Activated CD4-positive, alpha-beta T cell treated with anti-CD3 and anti-CD28 coated beads, Interleukin-2, amount 10 ng/mL, durations not matched to agents 7 days and 5 days (primary cell): ENCODE measurements around the gene ULK1. TPM values are rescaled to one million over a fixed set of nuclear protein-coding genes. Genes with fewer than 3 reads are reported as not detected.

ENCODE experiments used
- CTCF ChIA-PET: fragments of 350-600 bp; sonication (Branson Sonifier 250); formaldehyde crosslinking; loops from one replicate; lab custom pipeline; 2021; ENCODE audit warnings: antibody characterized with exemption; lab: Charles Lee
- POLR2A ChIA-PET: fragments of 350-600 bp; sonication (Branson Sonifier 250); formaldehyde crosslinking; loops from one replicate; lab custom pipeline; 2021; ENCODE audit warnings: antibody characterized with exemption; lab: Charles Lee
- DNase-seq: peaks from one replicate; pipeline ENCODE4 v3.0.0-alpha.2; 2020
- H3K27ac Mint-ChIP-seq: one replicate; pipeline ENCODE4 v1.8.0; 2021; ENCODE audit warnings: mild to moderate bottlenecking, moderate library complexity, mixed read lengths
- H3K27me3 Mint-ChIP-seq: one replicate; pipeline ENCODE4 v1.8.0; 2021; ENCODE audit warnings: mixed read lengths
- H3K36me3 Mint-ChIP-seq: one replicate; pipeline ENCODE4 v1.8.0; 2021; ENCODE audit warnings: low read depth, mixed read lengths
- H3K4me1 Mint-ChIP-seq: one replicate; pipeline ENCODE4 v1.8.0; 2021; ENCODE audit warnings: mixed read lengths
- H3K4me3 Mint-ChIP-seq: one replicate; pipeline ENCODE4 v1.8.0; 2021; ENCODE audit warnings: mild to moderate bottlenecking, moderate library complexity, mixed read lengths
- H3K9me3 Mint-ChIP-seq: one replicate; pipeline ENCODE4 v1.8.0; 2021; ENCODE audit warnings: mixed read lengths
- total RNA-seq, 2 experiments: library from RNA; stranded (reverse); gene quantifications; one replicate each; pipeline ENCODE4 v1.2.3, GENCODE V29; 2021

Gene ULK1
- total RNA-seq, 2 experiments from 2014 or later, result 28.1 to 36.1 TPM

- ChIA-PET CTCF (interaction anchor here (0.7 kb wide), 1 partner anchor 33 kb away, joined by 3 read pairs; no protein-coding TSS in a partner anchor), POLR2A (no interaction called here)
- Mint-ChIP-seq H3K4me3 (peak within 1 kb of the TSS; percentile 97), H3K36me3 (peaks cover 24% of the 10 kb centered on the region), H3K27ac (peak within 1 kb of the TSS; percentile 95), H3K9me3 (no peaks in the 10 kb centered on the region), H3K27me3 (no peaks in the 10 kb centered on the region), H3K4me1 (peaks cover 33% of the 10 kb centered on the region)
- DNase-seq, result peak; percentile 95
Observed at GRCh38 chr12:131928711-131929580, 34.5 kb downstream of the ULK1 start, which contains the start of gene PUS1. TSS of gene PUS1 (plus strand) at chr12:131929276. CDS start at chr12:131929723, 447 bp downstream.

DNA sequence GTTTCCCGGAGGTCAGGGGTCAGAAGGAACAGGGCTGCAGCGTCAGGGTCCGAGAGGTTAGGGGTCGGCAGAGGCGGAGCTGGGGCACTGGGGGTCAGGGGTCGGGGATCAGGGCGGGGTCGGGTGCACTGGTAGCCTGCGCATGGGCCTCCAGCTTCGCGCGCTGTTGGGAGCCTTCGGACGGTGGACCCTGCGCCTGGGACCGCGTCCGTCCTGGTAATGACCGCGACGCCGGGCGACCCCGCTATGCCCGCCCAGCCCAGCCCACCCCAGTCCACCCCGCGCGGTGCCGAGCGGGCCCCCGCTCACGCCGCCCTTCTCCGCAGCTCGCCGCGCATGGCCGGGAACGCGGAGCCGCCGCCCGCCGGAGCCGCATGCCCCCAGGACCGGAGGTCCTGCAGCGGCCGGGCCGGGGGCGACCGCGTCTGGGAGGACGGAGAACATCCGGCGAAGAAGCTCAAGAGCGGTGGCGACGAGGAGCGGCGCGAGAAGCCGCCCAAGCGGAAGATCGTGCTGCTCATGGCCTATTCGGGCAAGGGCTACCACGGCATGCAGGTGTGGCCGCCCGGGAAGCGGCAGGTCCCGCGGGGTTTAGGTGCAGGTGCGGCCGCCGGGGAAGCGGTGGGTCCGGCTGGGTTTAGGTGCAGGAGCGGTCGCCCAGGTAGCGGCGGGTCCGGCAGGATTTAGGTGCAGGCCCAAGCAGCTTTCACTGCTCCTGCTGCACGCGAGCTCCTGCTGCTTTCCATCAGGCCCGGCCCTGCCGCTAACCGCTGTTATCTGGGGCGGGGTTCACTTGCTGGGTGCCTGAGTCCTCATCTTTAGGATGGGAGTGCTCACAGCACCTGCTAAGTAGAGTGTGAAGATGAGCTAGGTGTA lies 35.4 kb downstream of the ULK1 start:
- Mint-ChIP-seq H3K27ac (peak overlapping the region; percentile 94), H3K9me3 (no peaks in the 10 kb centered on the region), H3K4me3 (peak overlapping the region; percentile 97), H3K27me3 (no peaks in the 10 kb centered on the region), H3K36me3 (peaks cover 27% of the 10 kb centered on the region), H3K4me1 (peaks cover 27% of the 10 kb centered on the region)
- DNase-seq, result peak; percentile 54
- ChIA-PET POLR2A (no interaction called here), CTCF (interaction anchor here (0.6 to 0.9 kb wide), 3 partner anchors 9 to 156 kb away, joined by 3 to 5 read pairs (median 3); no protein-coding TSS in a partner anchor)

DNA sequence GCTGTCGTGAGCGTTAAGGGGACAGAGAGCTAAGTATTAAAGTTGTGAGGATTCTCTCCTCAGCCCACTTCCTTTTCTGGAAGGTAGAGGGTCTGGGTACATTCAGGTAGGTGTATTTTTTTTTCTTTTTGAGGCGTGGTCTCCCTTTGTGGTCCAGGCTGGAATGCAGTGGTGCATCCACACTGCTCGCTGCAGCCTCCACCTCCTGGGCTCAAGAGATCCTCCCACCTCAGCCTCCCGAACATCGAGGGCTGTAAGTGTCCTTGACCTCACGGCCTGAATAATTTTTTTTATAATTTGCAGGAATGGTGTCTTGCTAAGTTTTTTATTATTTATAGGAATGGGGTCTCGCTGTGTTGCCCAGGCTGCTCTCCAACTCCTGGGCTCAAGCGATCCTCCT lies 36.1 kb downstream of the ULK1 start:
- H3K4me3 Mint-ChIP-seq, result peak overlapping the region; percentile 78
- H3K4me1 Mint-ChIP-seq, result peaks cover 24% of the 10 kb centered on the region
- POLR2A ChIA-PET, result no interaction called here
- DNase-seq, result no peak
- CTCF ChIA-PET, result interaction anchor here (0.6 to 0.9 kb wide), 3 partner anchors 10 to 157 kb away, joined by 3 to 5 read pairs (median 3); no protein-coding TSS in a partner anchor
- no peaks in the 10 kb centered on the region for H3K27me3 Mint-ChIP-seq
- no peaks in the 10 kb centered on the region for H3K9me3 Mint-ChIP-seq
- H3K27ac Mint-ChIP-seq, result peak overlapping the region; percentile 81
- H3K36me3 Mint-ChIP-seq, result peaks cover 29% of the 10 kb centered on the region

GRCh38 chr12:131933387-131933786 lies 39.0 kb downstream of the ULK1 start:
- Mint-ChIP-seq H3K36me3 (peaks cover 36% of the 10 kb centered on the region), H3K4me1 (peaks cover 17% of the 10 kb centered on the region), H3K9me3 (no peaks in the 10 kb centered on the region), H3K4me3 (no peak overlapping the region), H3K27me3 (no peaks in the 10 kb centered on the region), H3K27ac (no peak overlapping the region)
- CTCF ChIA-PET, result no interaction called here
- POLR2A ChIA-PET, result no interaction called here
- DNase-seq, result no peak

- ChIA-PET POLR2A (no interaction called here), CTCF (interaction anchor here (2.1 kb wide), 1 partner anchor 11 kb away, joined by 5 read pairs; no protein-coding TSS in a partner anchor)
- H3K27me3 Mint-ChIP-seq, result no peaks in the 10 kb centered on the region
- H3K27ac Mint-ChIP-seq, result no peak overlapping the region
- no peak overlapping the region for H3K4me3 Mint-ChIP-seq
- H3K4me1 Mint-ChIP-seq, result peaks cover 15% of the 10 kb centered on the region
- H3K9me3 Mint-ChIP-seq, result no peaks in the 10 kb centered on the region
- no peak for DNase-seq
- peaks cover 40% of the 10 kb centered on the region for H3K36me3 Mint-ChIP-seq
Observed at GRCh38 chr12:131934535-131934934, 40.1 kb downstream of the ULK1 start.

DNA sequence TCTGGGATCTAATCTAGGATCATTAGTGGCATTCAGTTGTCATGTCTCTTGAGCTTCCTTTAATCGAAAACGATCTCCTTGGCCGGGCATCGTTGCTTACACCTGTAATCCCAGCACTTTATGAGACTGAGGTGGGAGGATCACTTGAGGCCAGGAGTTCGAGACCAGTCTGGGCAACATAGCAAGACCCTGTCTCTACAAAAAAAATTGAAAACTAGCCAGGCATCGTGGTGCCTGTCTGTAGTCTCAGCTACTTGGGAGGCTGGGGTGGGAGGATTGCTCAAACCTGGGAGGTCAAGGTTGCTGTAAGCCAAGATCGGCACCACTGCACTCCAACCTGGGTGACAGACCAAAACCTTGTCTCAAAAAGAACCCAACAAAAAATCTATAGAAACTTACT lies 43.7 kb downstream of the ULK1 start:
- POLR2A ChIA-PET, result no interaction called here

GRCh38 chr12:131939007-131939406 lies 44.6 kb downstream of the ULK1 start:
- ChIA-PET CTCF (no interaction called here), POLR2A (no interaction called here)
- Mint-ChIP-seq H3K27ac (no peak overlapping the region), H3K4me3 (no peak overlapping the region), H3K36me3 (peaks cover 38% of the 10 kb centered on the region), H3K9me3 (no peaks in the 10 kb centered on the region), H3K27me3 (no peaks in the 10 kb centered on the region), H3K4me1 (no peaks in the 10 kb centered on the region)
- DNase-seq, result no peak

More for the DNA sequence above, 43.7 kb downstream of the ULK1 start:
- Mint-ChIP-seq H3K9me3 (no peaks in the 10 kb centered on the region), H3K4me3 (no peak overlapping the region), H3K27me3 (no peaks in the 10 kb centered on the region), H3K4me1 (no peaks in the 10 kb centered on the region), H3K36me3 (peaks cover 38% of the 10 kb centered on the region), H3K27ac (peak overlapping the region; percentile 6)
- no peak for DNase-seq
- CTCF ChIA-PET, result no interaction called here

GRCh38 chr12:131940141-131940547 lies 45.7 kb downstream of the ULK1 start:
- Mint-ChIP-seq H3K27me3 (no peaks in the 10 kb centered on the region), H3K4me3 (no peak overlapping the region), H3K27ac (no peak overlapping the region), H3K9me3 (no peaks in the 10 kb centered on the region), H3K36me3 (peaks cover 35% of the 10 kb centered on the region), H3K4me1 (peaks cover 2% of the 10 kb centered on the region)
- POLR2A ChIA-PET, result no interaction called here
- CTCF ChIA-PET, result no interaction called here
- no peak for DNase-seq

DNA sequence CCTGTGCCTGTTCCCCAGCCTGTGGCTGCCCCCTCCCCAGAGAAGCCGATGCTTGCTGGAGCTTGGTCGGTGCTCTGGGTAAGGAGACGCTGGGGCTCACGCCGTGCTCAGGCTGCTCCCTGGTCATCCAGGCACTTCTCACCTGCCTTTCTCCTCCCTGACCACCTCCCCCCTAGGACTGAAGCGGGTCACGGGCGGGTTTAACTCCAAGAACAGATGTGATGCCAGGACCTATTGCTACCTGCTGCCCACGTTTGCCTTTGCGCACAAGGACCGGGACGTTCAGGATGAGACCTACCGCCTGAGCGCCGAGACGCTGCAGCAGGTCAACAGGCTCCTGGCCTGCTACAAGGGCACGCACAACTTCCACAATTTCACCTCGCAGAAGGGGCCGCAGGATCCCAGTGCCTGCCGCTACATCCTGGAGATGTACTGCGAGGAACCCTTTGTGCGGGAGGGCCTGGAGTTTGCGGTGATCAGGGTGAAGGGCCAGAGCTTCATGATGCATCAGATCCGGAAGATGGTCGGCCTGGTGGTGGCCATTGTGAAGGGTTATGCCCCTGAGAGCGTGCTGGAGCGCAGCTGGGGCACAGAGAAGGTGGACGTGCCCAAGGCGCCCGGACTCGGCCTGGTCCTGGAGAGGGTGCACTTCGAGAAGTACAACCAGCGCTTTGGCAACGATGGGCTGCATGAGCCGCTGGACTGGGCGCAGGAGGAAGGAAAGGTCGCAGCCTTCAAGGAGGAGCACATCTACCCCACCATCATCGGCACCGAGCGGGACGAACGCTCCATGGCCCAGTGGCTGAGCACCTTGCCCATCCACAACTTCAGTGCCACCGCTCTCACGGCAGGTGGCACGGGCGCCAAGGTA lies 46.9 kb downstream of the ULK1 start:
- no peak for DNase-seq
- Mint-ChIP-seq H3K4me1 (peaks cover 2% of the 10 kb centered on the region), H3K27ac (no peak overlapping the region), H3K4me3 (no peak overlapping the region), H3K36me3 (peaks cover 37% of the 10 kb centered on the region), H3K27me3 (no peaks in the 10 kb centered on the region), H3K9me3 (no peaks in the 10 kb centered on the region)
- ChIA-PET POLR2A (no interaction called here), CTCF (no interaction called here)

DNA sequence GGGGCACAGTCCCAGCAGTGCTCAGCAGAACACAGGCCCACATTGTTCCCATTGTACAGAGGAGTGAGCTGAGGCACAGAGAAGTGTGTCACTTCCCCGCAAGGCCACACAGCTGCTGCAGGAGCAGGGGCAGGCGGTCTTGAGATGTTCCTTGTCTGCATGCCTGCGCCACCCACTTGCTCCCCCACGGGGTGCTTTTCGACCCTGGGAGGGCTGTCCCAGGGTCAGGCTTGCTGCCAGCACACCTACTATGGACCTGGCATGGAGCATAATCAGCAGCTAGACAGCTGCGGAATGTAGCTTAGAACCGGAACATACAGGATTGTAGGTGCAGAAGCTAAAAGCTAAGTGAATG lies 47.5 kb downstream of the ULK1 start:
- no peak overlapping the region for H3K27ac Mint-ChIP-seq
- H3K4me3 Mint-ChIP-seq, result no peak overlapping the region
- H3K36me3 Mint-ChIP-seq, result peaks cover 37% of the 10 kb centered on the region
- H3K9me3 Mint-ChIP-seq, result no peaks in the 10 kb centered on the region
- no peak for DNase-seq
- H3K4me1 Mint-ChIP-seq, result peaks cover 2% of the 10 kb centered on the region
- ChIA-PET POLR2A (no interaction called here), CTCF (no interaction called here)
- H3K27me3 Mint-ChIP-seq, result no peaks in the 10 kb centered on the region

DNA sequence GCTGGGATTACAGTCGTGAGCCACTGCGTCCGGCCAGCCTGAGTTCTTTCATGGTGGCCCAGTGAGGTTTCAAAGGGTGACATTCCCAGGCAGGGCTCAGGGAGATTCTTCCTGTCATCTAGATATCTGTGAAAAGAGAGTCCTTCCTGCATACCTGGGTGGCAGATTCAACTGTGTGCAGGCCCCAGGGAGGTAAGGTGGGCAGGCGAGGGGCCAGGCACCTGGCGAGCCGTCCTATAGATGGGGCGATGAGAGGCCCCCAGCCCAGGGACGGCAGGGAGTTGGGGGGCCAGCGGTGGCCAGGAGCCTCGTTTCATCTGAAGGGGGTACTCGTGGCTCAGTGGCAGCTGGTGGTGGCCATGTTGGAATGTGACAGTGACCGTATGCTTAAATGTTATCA lies 48.2 kb downstream of the ULK1 start:
- H3K4me1 Mint-ChIP-seq, result peaks cover 7% of the 10 kb centered on the region
- no peak overlapping the region for H3K4me3 Mint-ChIP-seq
- peaks cover 34% of the 10 kb centered on the region for H3K36me3 Mint-ChIP-seq
- no peaks in the 10 kb centered on the region for H3K9me3 Mint-ChIP-seq
- ChIA-PET POLR2A (no interaction called here), CTCF (no interaction called here)
- H3K27ac Mint-ChIP-seq, result no peak overlapping the region
- no peak for DNase-seq
- H3K27me3 Mint-ChIP-seq, result no peaks in the 10 kb centered on the region

- Mint-ChIP-seq H3K27me3 (no peaks in the 10 kb centered on the region), H3K27ac (no peak overlapping the region), H3K4me1 (peaks cover 14% of the 10 kb centered on the region), H3K9me3 (no peaks in the 10 kb centered on the region), H3K4me3 (no peak overlapping the region), H3K36me3 (peaks cover 30% of the 10 kb centered on the region)
- ChIA-PET CTCF (no interaction called here), POLR2A (no interaction called here)
- DNase-seq, result no peak
Observed at GRCh38 chr12:131943389-131943788, 49.0 kb downstream of the ULK1 start.
